ENCODE data around the gene MCAT.

MCAT gene

GRCh38 chr22:43171019-43171491 lies 27.9 kb upstream of the MCAT start:
- no peak for TF ChIP-seq ZFX (IDR thresholded peaks at IDR 0.05)
- TF ChIP-seq, protein P1, sequence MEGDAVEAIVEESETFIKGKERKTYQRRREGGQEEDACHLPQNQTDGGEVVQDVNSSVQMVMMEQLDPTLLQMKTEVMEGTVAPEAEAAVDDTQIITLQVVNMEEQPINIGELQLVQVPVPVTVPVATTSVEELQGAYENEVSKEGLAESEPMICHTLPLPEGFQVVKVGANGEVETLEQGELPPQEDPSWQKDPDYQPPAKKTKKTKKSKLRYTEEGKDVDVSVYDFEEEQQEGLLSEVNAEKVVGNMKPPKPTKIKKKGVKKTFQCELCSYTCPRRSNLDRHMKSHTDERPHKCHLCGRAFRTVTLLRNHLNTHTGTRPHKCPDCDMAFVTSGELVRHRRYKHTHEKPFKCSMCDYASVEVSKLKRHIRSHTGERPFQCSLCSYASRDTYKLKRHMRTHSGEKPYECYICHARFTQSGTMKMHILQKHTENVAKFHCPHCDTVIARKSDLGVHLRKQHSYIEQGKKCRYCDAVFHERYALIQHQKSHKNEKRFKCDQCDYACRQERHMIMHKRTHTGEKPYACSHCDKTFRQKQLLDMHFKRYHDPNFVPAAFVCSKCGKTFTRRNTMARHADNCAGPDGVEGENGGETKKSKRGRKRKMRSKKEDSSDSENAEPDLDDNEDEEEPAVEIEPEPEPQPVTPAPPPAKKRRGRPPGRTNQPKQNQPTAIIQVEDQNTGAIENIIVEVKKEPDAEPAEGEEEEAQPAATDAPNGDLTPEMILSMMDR (conservative IDR thresholded peaks at IDR 0.05) = no peak

DNA sequence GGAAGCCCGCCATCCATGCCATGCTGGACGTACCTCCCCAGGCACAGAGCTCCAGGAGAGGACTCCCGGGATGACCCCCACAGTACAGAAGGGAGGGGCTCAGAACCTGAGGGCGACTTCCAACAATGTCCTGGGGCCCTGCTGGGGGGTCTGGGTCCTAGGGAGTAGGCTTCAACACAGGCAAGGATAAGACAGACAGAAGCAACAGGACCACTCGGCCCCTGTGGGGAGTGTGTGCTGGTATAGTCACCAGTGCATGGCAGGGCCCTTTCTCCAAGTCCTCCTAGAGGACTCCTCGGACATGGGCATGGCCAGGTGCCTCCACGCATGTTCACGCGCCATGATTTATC lies 26.9 kb upstream of the MCAT start:
- TF ChIP-seq, protein P1 (conservative IDR thresholded peaks at IDR 0.05) = no peak
- TF ChIP-seq ZFX (IDR thresholded peaks at IDR 0.05) = no peak
- H3K27ac ChIP-seq = no peak overlapping the region

More at GRCh38 chr22:43171019-43171491, 27.9 kb upstream of the MCAT start:
- H3K27ac ChIP-seq = no peak overlapping the region

DNA sequence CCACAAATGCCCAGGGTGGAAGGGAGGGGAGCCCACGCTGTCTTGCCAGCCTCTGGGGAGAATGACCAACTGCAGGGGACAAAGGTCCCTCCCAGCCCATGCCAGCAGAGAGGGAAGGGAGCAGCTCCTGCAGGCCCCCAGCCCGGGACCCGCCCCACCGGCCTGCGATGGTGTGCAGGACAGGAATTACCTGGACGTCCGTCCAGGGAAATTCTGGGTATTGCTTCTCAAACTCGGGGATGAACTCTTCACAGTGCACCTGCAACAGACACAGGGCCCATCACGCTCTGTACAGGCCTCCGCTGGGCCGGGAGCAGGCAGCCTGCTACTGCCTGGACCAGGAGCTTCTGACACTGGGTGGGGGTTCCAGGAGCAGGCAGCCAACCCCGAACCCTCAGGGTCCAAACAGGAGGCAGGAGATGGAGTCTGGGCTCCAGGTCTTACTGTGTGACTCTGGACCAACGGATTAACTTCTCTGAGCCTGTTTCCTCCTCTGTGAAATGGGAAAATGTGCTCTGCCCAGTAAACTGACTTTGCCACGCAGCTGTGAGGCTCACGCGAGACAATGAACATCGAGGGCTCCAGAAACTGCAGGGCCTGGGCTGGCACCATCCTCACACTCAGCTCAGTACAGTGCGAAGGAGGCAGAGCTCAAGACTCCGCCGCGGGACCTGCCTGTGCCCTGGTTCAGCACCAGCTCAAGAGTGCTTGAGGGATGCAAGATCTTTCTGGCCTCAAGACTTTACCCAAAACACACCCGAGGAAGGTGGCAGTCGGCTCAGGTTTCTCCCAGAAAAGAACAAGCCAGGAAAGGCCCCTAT lies 26.3 kb upstream of the MCAT start:
- no peak for TF ChIP-seq ZFX (IDR thresholded peaks at IDR 0.05)
- TF ChIP-seq, protein P1 (conservative IDR thresholded peaks at IDR 0.05) = no peak
- no peak overlapping the region for H3K27ac ChIP-seq

- no peak overlapping the region for H3K27ac ChIP-seq
- TF ChIP-seq, protein P1 (conservative IDR thresholded peaks at IDR 0.05) = no peak
- no peak for TF ChIP-seq ZFX (IDR thresholded peaks at IDR 0.05)
These were observed 25.5 kb upstream of the MCAT start for GRCh38 chr22:43168471-43169309.

GRCh38 chr22:43167001-43167589 lies 23.9 kb upstream of the MCAT start:
- no peak overlapping the region for H3K27ac ChIP-seq

DNA sequence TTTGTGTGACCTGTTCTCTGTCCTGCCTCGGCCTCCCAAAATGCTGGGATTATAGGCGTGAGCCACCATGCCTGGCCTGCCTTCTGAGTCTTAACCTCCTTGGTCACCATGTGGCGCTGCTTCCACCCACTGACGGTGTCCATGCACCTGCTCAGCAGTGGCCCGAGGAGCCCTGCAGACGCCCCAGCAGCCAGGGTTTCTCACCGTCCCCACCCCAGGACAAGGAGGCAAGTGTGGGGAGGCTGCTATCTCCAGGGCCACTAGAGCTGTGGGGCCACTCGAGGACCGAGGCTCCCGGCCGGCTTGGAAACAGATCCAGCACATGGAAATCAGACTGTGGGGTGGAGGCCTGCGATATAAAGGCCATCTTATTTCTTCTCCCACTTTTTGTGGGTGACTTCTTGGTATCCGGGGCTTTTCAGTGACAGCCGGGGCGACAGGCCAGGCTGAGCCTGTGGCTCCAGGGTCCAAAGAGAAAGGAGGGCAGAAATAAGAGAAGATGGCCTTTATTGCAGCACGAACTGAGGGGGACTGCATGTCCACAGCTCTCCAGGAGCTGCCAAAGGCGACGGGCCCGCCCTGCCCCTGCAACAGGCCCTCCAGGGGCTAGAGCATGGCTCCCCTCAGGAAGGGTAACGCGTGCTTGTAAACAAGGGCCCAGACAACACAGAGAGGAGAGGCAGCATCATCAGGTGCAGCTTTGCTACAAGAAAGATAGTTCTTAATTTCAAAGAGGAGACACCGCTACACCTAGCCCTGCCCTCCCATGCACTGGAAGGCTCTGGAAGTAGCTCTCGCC lies 23.1 kb upstream of the MCAT start:
- TF ChIP-seq, protein P1 (conservative IDR thresholded peaks at IDR 0.05) = no peak
- no peak for TF ChIP-seq ZFX (IDR thresholded peaks at IDR 0.05)
- no peak overlapping the region for H3K27ac ChIP-seq

More at GRCh38 chr22:43167001-43167589, 23.9 kb upstream of the MCAT start:
- no peak for TF ChIP-seq ZFX (IDR thresholded peaks at IDR 0.05)
- TF ChIP-seq, protein P1 (conservative IDR thresholded peaks at IDR 0.05) = no peak

Measured in C4-2B (cell line).